SK-N-SH treated with all-trans-retinoic acid at 6 μM for 48 hours (cell line): ENCODE data around the gene BABAM2.

Source experiments
- ATAC-seq: fragments of 200-7000 bp; cut with Tn5 transposase; 3 replicates; pipeline ENCODE4 v1.9.1; 2020; ENCODE audit warnings: mild to moderate bottlenecking, moderate library complexity
- ARNTL ChIP-seq: fragments of 450-650 bp; formaldehyde crosslinking; IDR thresholded peaks from 2 replicates; pipeline ENCODE4 v1.5.0; 2020; ENCODE audit warnings: low read depth, mild to moderate bottlenecking, moderate library complexity, borderline replicate concordance
- CREB5 ChIP-seq: fragments of 250-450 bp; sonication (Bioruptor Pico); IDR thresholded peaks from 2 replicates; pipeline ENCODE4 v1.5.1; 2020; ENCODE audit warnings: low read depth, mild to moderate bottlenecking, moderate library complexity
- CSDC2 ChIP-seq: fragments of 250-450 bp; sonication (Bioruptor Pico); IDR thresholded peaks from 2 replicates; pipeline ENCODE4 v1.5.0; 2020; ENCODE audit warnings: mild to moderate bottlenecking, moderate library complexity
- GLIS3 ChIP-seq: fragments of 250-450 bp; sonication (Bioruptor Pico); IDR thresholded peaks from 2 replicates; pipeline ENCODE4 v1.5.0; 2020; ENCODE audit warnings: mild to moderate bottlenecking, moderate library complexity
- ISL1 ChIP-seq: fragments of 250-450 bp; sonication (Bioruptor Pico); IDR thresholded peaks from 2 replicates; pipeline ENCODE4 v2.1.2; 2022; ENCODE audit warnings: mild to moderate bottlenecking, moderate library complexity
- PATZ1 ChIP-seq: fragments of 250-450 bp; sonication (Bioruptor Pico); IDR thresholded peaks from 2 replicates; pipeline ENCODE4 v1.8.0; 2020; ENCODE audit warnings: mild to moderate bottlenecking, moderate library complexity, borderline replicate concordance
- RARB ChIP-seq: fragments of 250-450 bp; sonication (Bioruptor Pico); IDR thresholded peaks from 2 replicates; pipeline ENCODE4 v1.8.0; 2021; ENCODE audit warnings: mild to moderate bottlenecking, moderate library complexity
- SNAI2 ChIP-seq: fragments of 250-450 bp; sonication (Bioruptor Pico); IDR thresholded peaks from 2 replicates; pipeline ENCODE4 v1.5.0; 2020; ENCODE audit warnings: mild to moderate bottlenecking, moderate library complexity
- TCF4 ChIP-seq: fragments of 250-450 bp; sonication (Bioruptor Pico); IDR thresholded peaks from 2 replicates; pipeline ENCODE4 v1.8.0; 2021; ENCODE audit warnings: mild to moderate bottlenecking, moderate library complexity, borderline replicate concordance
- TOX ChIP-seq: fragments of 250-450 bp; sonication (Bioruptor Pico); IDR thresholded peaks from 2 replicates; pipeline ENCODE4 v1.8.0; 2021; ENCODE audit warnings: mild to moderate bottlenecking, moderate library complexity, borderline replicate concordance
- ZC3H10 ChIP-seq: fragments of 250-450 bp; sonication (Bioruptor Pico); IDR thresholded peaks from 2 replicates; pipeline ENCODE4 v1.5.1; 2021; ENCODE audit warnings: mild to moderate bottlenecking, moderate library complexity
- ZFP3 ChIP-seq: fragments of 250-450 bp; sonication (Bioruptor Pico); IDR thresholded peaks from 2 replicates; pipeline ENCODE4 v1.5.0; 2020; ENCODE audit warnings: mild to moderate bottlenecking, moderate library complexity
- ZFP30 ChIP-seq: fragments of 450-650 bp; formaldehyde crosslinking; IDR thresholded peaks from 2 replicates; pipeline ENCODE4 v1.5.0; 2022; ENCODE audit warnings: mild to moderate bottlenecking, moderate library complexity
- ZNF565 ChIP-seq: fragments of 450-650 bp; formaldehyde crosslinking; conservative IDR thresholded peaks from 2 replicates; pipeline ENCODE4 v1.5.0; 2020; ENCODE audit warnings: low read depth, mild to moderate bottlenecking, moderate library complexity
- ZNF70 ChIP-seq: fragments of 450-650 bp; formaldehyde crosslinking; IDR thresholded peaks from 2 replicates; pipeline ENCODE4 v1.5.0; 2020; ENCODE audit warnings: mild to moderate bottlenecking, moderate library complexity
- ZNF8 ChIP-seq: fragments of 450-650 bp; formaldehyde crosslinking; IDR thresholded peaks from 2 replicates; pipeline ENCODE4 v1.5.0; 2020; ENCODE audit warnings: mild to moderate bottlenecking, moderate library complexity
- TF ChIP-seq, protein P1 (sequence below): fragments of 250-450 bp; sonication (Bioruptor Pico); IDR thresholded peaks from 2 replicates; pipeline ENCODE4 v1.5.0; 2020; ENCODE audit warnings: mild to moderate bottlenecking, moderate library complexity
- TF ChIP-seq, protein P2 (sequence below): fragments of 250-450 bp; sonication (Bioruptor Pico); IDR thresholded peaks from 2 replicates; pipeline ENCODE4 v1.8.0; 2021; ENCODE audit warnings: low read depth, mild to moderate bottlenecking, moderate library complexity, borderline replicate concordance

Gene BABAM2

GRCh38 chr2:28199995-28200679 is 309.6 kb downstream of the BABAM2 start:
- no peak for ATAC-seq
- TF ChIP-seq ZNF8 (no peak), TCF4 (CRISPR knock-in tag) (no peak), ZFP3 (CRISPR knock-in tag) (no peak), ZC3H10 (CRISPR knock-in tag) (no peak), ARNTL (no peak), ISL1 (CRISPR knock-in tag) (no peak), SNAI2 (no peak), ZFP30 (CRISPR knock-in tag) (no peak), ZNF565 (no peak), GLIS3 (no peak)
- TF ChIP-seq, protein P1, sequence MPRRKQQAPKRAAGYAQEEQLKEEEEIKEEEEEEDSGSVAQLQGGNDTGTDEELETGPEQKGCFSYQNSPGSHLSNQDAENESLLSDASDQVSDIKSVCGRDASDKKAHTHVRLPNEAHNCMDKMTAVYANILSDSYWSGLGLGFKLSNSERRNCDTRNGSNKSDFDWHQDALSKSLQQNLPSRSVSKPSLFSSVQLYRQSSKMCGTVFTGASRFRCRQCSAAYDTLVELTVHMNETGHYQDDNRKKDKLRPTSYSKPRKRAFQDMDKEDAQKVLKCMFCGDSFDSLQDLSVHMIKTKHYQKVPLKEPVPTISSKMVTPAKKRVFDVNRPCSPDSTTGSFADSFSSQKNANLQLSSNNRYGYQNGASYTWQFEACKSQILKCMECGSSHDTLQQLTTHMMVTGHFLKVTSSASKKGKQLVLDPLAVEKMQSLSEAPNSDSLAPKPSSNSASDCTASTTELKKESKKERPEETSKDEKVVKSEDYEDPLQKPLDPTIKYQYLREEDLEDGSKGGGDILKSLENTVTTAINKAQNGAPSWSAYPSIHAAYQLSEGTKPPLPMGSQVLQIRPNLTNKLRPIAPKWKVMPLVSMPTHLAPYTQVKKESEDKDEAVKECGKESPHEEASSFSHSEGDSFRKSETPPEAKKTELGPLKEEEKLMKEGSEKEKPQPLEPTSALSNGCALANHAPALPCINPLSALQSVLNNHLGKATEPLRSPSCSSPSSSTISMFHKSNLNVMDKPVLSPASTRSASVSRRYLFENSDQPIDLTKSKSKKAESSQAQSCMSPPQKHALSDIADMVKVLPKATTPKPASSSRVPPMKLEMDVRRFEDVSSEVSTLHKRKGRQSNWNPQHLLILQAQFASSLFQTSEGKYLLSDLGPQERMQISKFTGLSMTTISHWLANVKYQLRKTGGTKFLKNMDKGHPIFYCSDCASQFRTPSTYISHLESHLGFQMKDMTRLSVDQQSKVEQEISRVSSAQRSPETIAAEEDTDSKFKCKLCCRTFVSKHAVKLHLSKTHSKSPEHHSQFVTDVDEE = no peak
- TF ChIP-seq, protein P2, sequence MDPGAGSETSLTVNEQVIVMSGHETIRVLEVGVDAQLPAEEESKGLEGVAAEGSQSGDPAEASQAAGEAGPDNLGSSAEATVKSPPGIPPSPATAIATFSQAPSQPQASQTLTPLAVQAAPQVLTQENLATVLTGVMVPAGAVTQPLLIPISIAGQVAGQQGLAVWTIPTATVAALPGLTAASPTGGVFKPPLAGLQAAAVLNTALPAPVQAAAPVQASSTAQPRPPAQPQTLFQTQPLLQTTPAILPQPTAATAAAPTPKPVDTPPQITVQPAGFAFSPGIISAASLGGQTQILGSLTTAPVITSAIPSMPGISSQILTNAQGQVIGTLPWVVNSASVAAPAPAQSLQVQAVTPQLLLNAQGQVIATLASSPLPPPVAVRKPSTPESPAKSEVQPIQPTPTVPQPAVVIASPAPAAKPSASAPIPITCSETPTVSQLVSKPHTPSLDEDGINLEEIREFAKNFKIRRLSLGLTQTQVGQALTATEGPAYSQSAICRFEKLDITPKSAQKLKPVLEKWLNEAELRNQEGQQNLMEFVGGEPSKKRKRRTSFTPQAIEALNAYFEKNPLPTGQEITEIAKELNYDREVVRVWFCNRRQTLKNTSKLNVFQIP (CRISPR knock-in tag) = no peak

- TF ChIP-seq, protein P2 (CRISPR knock-in tag) = no peak
- no peak for TF ChIP-seq ZNF8
- no peak for TF ChIP-seq ISL1 (CRISPR knock-in tag)
- TF ChIP-seq, protein P1 = no peak
- TF ChIP-seq PATZ1 = no peak
- no peak for TF ChIP-seq TOX
- no peak for TF ChIP-seq ARNTL
- no peak for TF ChIP-seq ZNF70
- no peak for TF ChIP-seq CREB5 (CRISPR knock-in tag)
- no peak for TF ChIP-seq RARB (CRISPR knock-in tag)
- TF ChIP-seq ZC3H10 (CRISPR knock-in tag) = no peak
- ATAC-seq = no peak
Observed at GRCh38 chr2:28201671-28202180, 311.2 kb downstream of the BABAM2 start.

DNA sequence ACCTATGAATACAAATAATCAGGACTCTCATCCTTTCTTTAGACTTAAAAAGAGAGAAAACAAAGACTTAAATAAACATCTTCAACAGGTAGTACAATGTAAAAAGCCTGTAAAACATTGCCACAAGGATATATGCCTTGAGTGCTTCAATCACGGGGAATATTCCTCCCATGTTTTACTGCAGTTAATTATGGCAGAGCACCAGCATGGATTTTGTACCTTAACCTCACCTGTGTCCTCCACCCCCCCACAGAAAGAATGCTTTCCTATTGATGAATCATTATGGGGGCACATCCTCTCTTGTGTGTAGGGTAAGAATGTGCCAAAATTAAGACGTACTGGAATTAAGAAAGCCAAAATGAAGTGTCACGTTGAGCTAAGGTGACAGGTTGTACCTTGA is 312.2 kb downstream of the BABAM2 start:
- ATAC-seq = no peak
- TF ChIP-seq ZFP30 (CRISPR knock-in tag) = no peak
- no peak for TF ChIP-seq ZNF565
- TF ChIP-seq PATZ1 = no peak
- TF ChIP-seq CSDC2 (CRISPR knock-in tag) = no peak
- TF ChIP-seq, protein P2 (CRISPR knock-in tag) = no peak
- TF ChIP-seq CREB5 (CRISPR knock-in tag) = no peak
- no peak for TF ChIP-seq ISL1 (CRISPR knock-in tag)
- no peak for TF ChIP-seq ZNF70
